Activated CD8-positive, alpha-beta memory T cell treated with anti-CD3 and anti-CD28 coated beads, Interleukin-2, amount 50 U/mL, for 48 hours (primary cell): ENCODE measurements around the gene IL1RL1.
A peak's percentile ranks its signal among the peaks of the same experiment; 100 is the strongest.

Source experiments
- DNase-seq: peaks from one replicate; pipeline ENCODE4 v3.0.0-alpha.2; 2020

Gene IL1RL1

GRCh38 chr2:102337481-102338386, 26.4 kb downstream of the IL1RL1 start:
- no peak for DNase-seq

GRCh38 chr2:102340778-102341177, 29.4 kb downstream of the IL1RL1 start:
- DNase-seq: no peak

GRCh38 chr2:102342888-102343287, 31.5 kb downstream of the IL1RL1 start:
- DNase-seq: no peak

- no peak for DNase-seq
These were observed 33.0 kb downstream of the IL1RL1 start for GRCh38 chr2:102344397-102344796.

GRCh38 chr2:102345329-102345920, 34.1 kb downstream of the IL1RL1 start:
- DNase-seq: no peak

GRCh38 chr2:102346381-102347130, 35.2 kb downstream of the IL1RL1 start:
- no peak for DNase-seq

- no peak for DNase-seq
These were observed 38.9 kb downstream of the IL1RL1 start for GRCh38 chr2:102350137-102350793.

- peak; percentile 88 for DNase-seq
These were observed 44.4 kb downstream of the IL1RL1 start, which contains the start of gene IL18R1 for GRCh38 chr2:102355526-102356380. IL18R1 (plus strand) TSS chr2:102355796; CDS start chr2:102362661, 6,865 bp downstream.

- no peak for DNase-seq
These were observed 45.0 kb downstream of the IL1RL1 start for GRCh38 chr2:102356381-102356712.

- no peak for DNase-seq
These were observed 45.4 kb downstream of the IL1RL1 start for GRCh38 chr2:102356741-102357140.

- DNase-seq: no peak
These were observed 46.6 kb downstream of the IL1RL1 start for GRCh38 chr2:102357937-102358336.

- no peak for DNase-seq
These were observed 47.1 kb downstream of the IL1RL1 start for GRCh38 chr2:102358496-102358895.

- no peak for DNase-seq
These were observed 48.2 kb downstream of the IL1RL1 start for GRCh38 chr2:102359527-102359926.

- no peak for DNase-seq
These were observed 50.4 kb downstream of the IL1RL1 start for GRCh38 chr2:102361632-102362241.

- no peak for DNase-seq
These were observed 54.4 kb downstream of the IL1RL1 start for GRCh38 chr2:102365763-102366162.

GRCh38 chr2:102366406-102367112, 55.2 kb downstream of the IL1RL1 start:
- DNase-seq: no peak

- DNase-seq: no peak
These were observed 56.1 kb downstream of the IL1RL1 start for GRCh38 chr2:102367331-102367971.

- DNase-seq: no peak
These were observed 57.2 kb downstream of the IL1RL1 start for GRCh38 chr2:102368461-102369109.

- DNase-seq: no peak
These were observed 58.5 kb downstream of the IL1RL1 start for GRCh38 chr2:102369866-102370265.

GRCh38 chr2:102376052-102376591, 64.8 kb downstream of the IL1RL1 start:
- DNase-seq: no peak
